Mesendoderm (in vitro differentiated cells): ENCODE results near the gene HAP1.
A peak's percentile ranks its signal among the peaks of the same experiment; 100 is the strongest.
"Not testable (repeated sequence)": the region's sequence is repeated elsewhere in the genome, so short reads cannot be mapped to it uniquely, and the experiment has no call there.

Experiments used
- DNase-seq: peaks from one replicate; pipeline ENCODE4 v3.0.0; 2013
- H2AK5ac ChIP-seq: 2 replicates; pipeline ENCODE4 v1.6.1; 2013; ENCODE audit warnings: low read length, inconsistent platforms
- H2BK120ac ChIP-seq: 2 replicates; pipeline ENCODE4 v1.6.1; 2013; ENCODE audit warnings: low read depth, mild to moderate bottlenecking, low read length, moderate library complexity, mixed read lengths
- H2BK15ac ChIP-seq: replicated peaks from 2 replicates; pipeline ENCODE4 v1.6.1; 2013; ENCODE audit warnings: low read depth, mild to moderate bottlenecking, moderate library complexity
- H2BK5ac ChIP-seq: 2 replicates; pipeline ENCODE4 v1.6.1; 2013; ENCODE audit warnings: low read length, inconsistent platforms
- H3K18ac ChIP-seq: 2 replicates; pipeline ENCODE4 v1.6.1; 2013; ENCODE audit warnings: mild to moderate bottlenecking, low read length, mixed read lengths
- H3K23ac ChIP-seq: one replicate; pipeline ENCODE4 v1.6.1; 2013; ENCODE audit warnings: low read length
- H3K27ac ChIP-seq: 2 replicates; pipeline ENCODE4 v1.5.1; 2013; ENCODE audit warnings: low read depth, mild to moderate bottlenecking, inconsistent platforms, low read length, moderate library complexity
- H3K27me3 ChIP-seq: 2 replicates; pipeline ENCODE4 v1.6.1; 2013; ENCODE audit warnings: low read length, control low read depth, mild to moderate bottlenecking, inconsistent platforms; ENCODE audit not compliant: insufficient read depth, poor library complexity
- H3K36me3 ChIP-seq: 2 replicates; pipeline ENCODE4 v1.6.1; 2013; ENCODE audit warnings: low read length, inconsistent platforms; ENCODE audit not compliant: control insufficient read depth, insufficient read depth
- H3K4ac ChIP-seq: one replicate; pipeline ENCODE4 v1.6.1; 2013; ENCODE audit warnings: low read depth, mild to moderate bottlenecking, low read length, moderate library complexity
- H3K4me1 ChIP-seq: 2 replicates; pipeline ENCODE4 v1.6.1; 2013; ENCODE audit warnings: low read depth, low read length, inconsistent platforms; ENCODE audit not compliant: control insufficient read depth
- H3K4me2 ChIP-seq: 2 replicates; pipeline ENCODE4 v1.6.1; 2013; ENCODE audit warnings: low read length
- H3K4me3 ChIP-seq: 2 replicates; pipeline ENCODE4 v1.5.1; 2013; ENCODE audit warnings: mild to moderate bottlenecking, low read length
- H3K56ac ChIP-seq: one replicate; pipeline ENCODE4 v1.6.1; 2013; ENCODE audit warnings: low read length
- H3K79me1 ChIP-seq: 2 replicates; pipeline ENCODE4 v1.6.1; 2013; ENCODE audit warnings: low read length, inconsistent platforms
- H3K79me2 ChIP-seq: 2 replicates; pipeline ENCODE4 v1.6.1; 2013; ENCODE audit warnings: mild to moderate bottlenecking, low read length; ENCODE audit not compliant: control insufficient read depth, insufficient read depth
- H3K9ac ChIP-seq: 2 replicates; pipeline ENCODE4 v1.6.1; 2013; ENCODE audit warnings: low read length, inconsistent platforms
- H4K5ac ChIP-seq: one replicate; pipeline ENCODE4 v1.6.1; 2013; ENCODE audit warnings: low read length
- H4K8ac ChIP-seq: one replicate; pipeline ENCODE4 v1.6.1; 2013; ENCODE audit warnings: low read depth, mild to moderate bottlenecking, control low read depth, low read length, moderate library complexity
- WGBS: extraction: QIAGEN DNeasy Blood & Tissue Kit; methylation state at CpG from one replicate; pipeline ENCODE4 v1.1.7; 2013; ENCODE audit warnings: low lambda C conversion rate, missing lambda C conversion rate; ENCODE audit not compliant: insufficient coverage; ENCODE audit errors: extremely low coverage; 5-methylcytosine and 5-hydroxymethylcytosine counted together

The HAP1 gene

DNA sequence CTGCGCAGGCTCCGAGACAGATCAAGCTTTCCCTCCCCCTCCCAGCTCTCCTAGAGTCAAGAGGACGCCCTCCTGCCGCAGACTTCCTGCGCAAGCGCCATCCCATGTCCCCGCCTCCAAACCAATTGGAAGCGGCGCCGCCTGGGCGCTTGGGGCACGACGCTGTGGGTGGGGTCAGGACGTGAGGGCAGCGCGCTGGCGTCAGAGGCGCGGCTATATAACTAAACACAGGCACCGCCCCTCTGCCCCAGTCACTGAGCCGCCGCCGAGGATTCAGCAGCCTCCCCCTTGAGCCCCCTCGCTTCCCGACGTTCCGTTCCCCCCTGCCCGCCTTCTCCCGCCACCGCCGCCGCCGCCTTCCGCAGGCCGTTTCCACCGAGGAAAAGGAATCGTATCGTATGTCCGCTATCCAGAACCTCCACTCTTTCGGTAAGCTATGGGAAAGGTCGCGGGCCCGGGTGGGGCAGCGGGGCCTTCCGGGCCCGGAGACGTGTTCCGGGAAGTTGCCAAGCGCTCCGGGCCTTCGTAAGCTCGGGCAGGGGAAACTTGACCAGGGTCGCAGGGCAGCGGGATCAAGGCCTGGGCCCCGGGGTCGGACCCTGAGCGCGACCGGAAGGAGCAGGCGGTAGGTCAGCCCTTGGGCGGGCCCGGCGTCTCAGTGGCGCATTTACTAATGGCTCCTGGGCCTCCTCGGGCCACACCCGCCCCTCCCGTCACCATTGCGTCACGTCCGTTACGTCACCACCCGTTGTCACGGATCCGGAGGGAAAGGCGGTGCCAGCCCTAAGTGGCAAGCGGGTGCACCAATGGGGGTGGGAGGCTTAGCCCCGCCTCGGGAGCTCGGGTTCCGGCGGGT is 45.6 kb downstream of the HAP1 start, which contains the start of gene EIF1:
TSS of gene EIF1 (plus strand) at position 245 of the 856 bp plus-strand sequence. CDS start at position 399, 154 bp downstream.
- H4K8ac ChIP-seq, result no peak within 1 kb of the TSS
- peak within 1 kb of the TSS; percentile 57 for H2AK5ac ChIP-seq
- no peaks in the 10 kb centered on the region for H3K4me1 ChIP-seq
- H2BK15ac ChIP-seq, result no peak within 1 kb of the TSS
- peak; percentile 100 for DNase-seq
- H3K79me1 ChIP-seq, result peaks cover 6% of the 10 kb centered on the region
- no peak within 1 kb of the TSS for H3K23ac ChIP-seq
- peaks cover 13% of the 10 kb centered on the region for H3K79me2 ChIP-seq
- peaks cover 24% of the 10 kb centered on the region for H3K36me3 ChIP-seq
- H4K5ac ChIP-seq, result no peak within 1 kb of the TSS
- H2BK120ac ChIP-seq, result no peak within 1 kb of the TSS
- no CpG with 5 or more reads among the region's 81 CpGs for WGBS
- H3K4me3 ChIP-seq, result peak within 1 kb of the TSS; percentile 92
- peak within 1 kb of the TSS; percentile 96 for H3K9ac ChIP-seq
- H2BK5ac ChIP-seq, result peak within 1 kb of the TSS; percentile 66
- H3K27ac ChIP-seq, result peak within 1 kb of the TSS; percentile 86
- H3K27me3 ChIP-seq, result no peaks in the 10 kb centered on the region
- H3K4ac ChIP-seq, result peak within 1 kb of the TSS; percentile 88
- H3K4me2 ChIP-seq, result peak within 1 kb of the TSS; percentile 93
- peak within 1 kb of the TSS; percentile 72 for H3K18ac ChIP-seq
- H3K56ac ChIP-seq, result peak within 1 kb of the TSS; percentile 98

DNA sequence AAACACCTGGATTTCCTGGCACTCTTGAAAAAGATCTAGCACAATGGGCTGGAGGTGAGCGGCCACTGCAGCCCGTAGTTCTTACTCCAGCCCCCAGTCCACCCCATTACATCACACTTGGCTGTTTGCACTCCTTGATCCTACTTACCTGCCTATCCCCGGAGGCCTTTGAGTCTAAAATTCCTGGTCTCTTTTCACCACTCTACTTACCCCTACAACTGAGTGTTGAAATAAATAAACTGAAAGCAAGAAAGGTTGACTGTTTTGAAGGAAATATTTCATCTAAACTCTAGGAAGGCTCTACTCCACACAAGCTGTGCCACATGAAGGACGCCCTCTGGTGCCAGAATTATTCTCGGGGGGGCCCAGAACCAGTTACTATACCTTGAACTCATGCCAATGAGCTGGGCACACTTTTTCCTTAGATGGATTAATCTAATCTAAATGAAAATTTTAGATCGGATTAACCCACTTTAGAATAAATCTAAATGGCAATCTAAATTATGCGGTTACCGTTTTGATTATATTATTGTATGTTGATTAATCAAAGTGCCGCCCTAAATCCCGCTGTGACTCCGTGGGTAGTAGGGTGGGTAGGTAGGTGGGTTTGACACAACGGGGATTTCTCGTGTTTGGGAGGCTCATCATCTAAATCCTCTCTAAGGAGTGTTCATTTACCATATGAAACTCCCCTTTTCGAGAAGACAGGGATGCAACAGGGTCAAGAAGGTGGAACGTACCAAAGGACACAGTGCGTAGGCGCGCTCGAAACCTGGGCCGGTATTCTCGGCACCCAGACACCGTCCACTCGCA is 46.4 kb downstream of the HAP1 start:
- no peak overlapping the region for H4K5ac ChIP-seq
- no peak overlapping the region for H2BK5ac ChIP-seq
- DNase-seq, result no peak
- no peak overlapping the region for H3K27ac ChIP-seq
- H3K79me2 ChIP-seq, result peaks cover 13% of the 10 kb centered on the region
- H2BK120ac ChIP-seq, result no peak overlapping the region
- H3K18ac ChIP-seq, result no peak overlapping the region
- H3K27me3 ChIP-seq, result no peaks in the 10 kb centered on the region
- no peak overlapping the region for H2AK5ac ChIP-seq
- no peak overlapping the region for H3K4ac ChIP-seq
- no peak overlapping the region for H2BK15ac ChIP-seq
- H3K36me3 ChIP-seq, result peaks cover 21% of the 10 kb centered on the region
- H4K8ac ChIP-seq, result no peak overlapping the region
- peak overlapping the region; percentile 93 for H3K4me2 ChIP-seq
- peaks cover 6% of the 10 kb centered on the region for H3K79me1 ChIP-seq
- H3K4me1 ChIP-seq, result no peaks in the 10 kb centered on the region
- H3K4me3 ChIP-seq, result peak overlapping the region; percentile 70
- WGBS, result no CpG with 5 or more reads among the region's 23 CpGs
- H3K9ac ChIP-seq, result peak overlapping the region; percentile 92
- peak overlapping the region; percentile 97 for H3K56ac ChIP-seq
- H3K23ac ChIP-seq, result no peak overlapping the region

DNA sequence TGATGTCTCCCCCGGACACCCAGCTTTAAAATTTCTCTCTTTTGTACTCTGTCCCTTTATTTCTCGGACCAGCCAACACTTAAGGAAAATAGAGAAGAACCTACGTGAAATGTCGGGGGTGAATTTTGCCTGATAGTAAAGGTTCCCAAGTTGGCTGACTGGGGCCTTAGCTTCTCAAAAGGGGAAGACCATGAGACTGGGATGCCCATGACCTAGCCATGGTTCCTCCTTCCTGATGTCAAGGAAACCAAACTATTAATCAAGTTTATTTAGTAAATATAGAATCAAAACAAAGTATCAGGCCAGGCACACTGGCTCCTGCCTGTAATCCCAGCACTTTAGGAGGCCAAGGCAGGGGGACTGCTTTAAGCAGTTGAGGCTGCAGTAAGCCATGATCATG is 48.2 kb downstream of the HAP1 start:
- H3K4me1 ChIP-seq, result no peaks in the 10 kb centered on the region
- H3K27me3 ChIP-seq, result no peaks in the 10 kb centered on the region
- H3K79me2 ChIP-seq, result peaks cover 13% of the 10 kb centered on the region
- peaks cover 6% of the 10 kb centered on the region for H3K79me1 ChIP-seq
- no peak overlapping the region for H4K5ac ChIP-seq
- H3K27ac ChIP-seq, result no peak overlapping the region
- H3K4me3 ChIP-seq, result no peak overlapping the region
- H2BK15ac ChIP-seq, result no peak overlapping the region
- H3K9ac ChIP-seq, result no peak overlapping the region
- H2BK5ac ChIP-seq, result no peak overlapping the region
- no peak for DNase-seq
- no peak overlapping the region for H3K18ac ChIP-seq
- no peak overlapping the region for H2BK120ac ChIP-seq
- no CpG with 5 or more reads among the region's 4 CpGs for WGBS
- no peak overlapping the region for H3K23ac ChIP-seq
- no peak overlapping the region for H3K56ac ChIP-seq
- H3K36me3 ChIP-seq, result peaks cover 11% of the 10 kb centered on the region
- H3K4me2 ChIP-seq, result no peak overlapping the region
- H4K8ac ChIP-seq, result no peak overlapping the region
- no peak overlapping the region for H2AK5ac ChIP-seq
- no peak overlapping the region for H3K4ac ChIP-seq

DNA sequence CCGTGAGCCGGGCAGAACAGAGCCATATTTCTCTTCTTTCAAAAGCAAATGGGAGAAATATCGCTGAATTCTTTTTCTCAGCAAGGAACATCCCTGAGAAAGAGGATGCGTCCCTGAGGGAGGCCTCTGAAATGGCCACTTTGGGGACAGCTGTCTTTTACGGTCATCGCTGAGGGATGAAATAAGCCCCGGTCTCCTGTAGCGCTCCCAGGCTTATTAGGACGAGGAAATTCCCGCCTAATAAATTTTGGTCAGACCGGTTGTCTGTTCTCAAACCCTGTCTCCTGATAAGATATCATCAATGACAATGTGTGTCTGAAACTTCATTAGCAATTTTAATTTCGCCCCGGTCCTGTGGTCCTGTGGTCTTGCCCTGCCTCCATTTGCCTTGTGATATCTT is 48.7 kb downstream of the HAP1 start:
- not testable (repeated sequence) for H4K8ac ChIP-seq, H3K23ac ChIP-seq, H3K4me2 ChIP-seq, H3K9ac ChIP-seq, H3K36me3 ChIP-seq, H2BK5ac ChIP-seq, H2AK5ac ChIP-seq, H3K4ac ChIP-seq, H3K27me3 ChIP-seq, H3K18ac ChIP-seq, DNase-seq, H3K56ac ChIP-seq, H3K4me1 ChIP-seq, H3K4me3 ChIP-seq, H4K5ac ChIP-seq, H2BK120ac ChIP-seq, H3K79me1 ChIP-seq, H3K27ac ChIP-seq, H2BK15ac ChIP-seq
- peaks cover 11% of the 10 kb centered on the region for H3K79me2 ChIP-seq
- WGBS, result no CpG with 5 or more reads among the region's 13 CpGs

DNA sequence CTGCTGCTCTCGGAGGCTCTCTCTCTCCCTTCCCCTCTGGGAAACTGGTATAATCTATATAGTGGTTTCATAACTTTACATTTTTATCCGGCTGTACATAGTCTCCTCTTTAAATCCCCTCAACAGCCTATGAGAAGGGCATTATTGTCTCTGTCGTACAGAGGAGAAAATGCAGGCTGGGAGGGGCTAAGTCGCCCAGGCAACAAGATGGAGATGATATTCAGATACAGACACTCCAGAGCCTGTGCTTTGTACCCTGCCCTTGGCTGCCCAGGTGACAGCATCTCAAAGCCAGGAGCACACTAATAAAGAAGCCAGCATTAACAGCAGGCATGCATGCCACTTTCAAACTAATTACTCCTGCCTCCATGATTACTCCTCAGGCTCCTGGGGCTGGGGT is 50.4 kb downstream of the HAP1 start:
- Histone ChIP-seq H3K4me1 (no peaks in the 10 kb centered on the region), H3K27me3 (no peaks in the 10 kb centered on the region), H3K23ac (no peak overlapping the region), H3K4me3 (no peak overlapping the region), H3K18ac (no peak overlapping the region), H3K4me2 (no peak overlapping the region), H3K9ac (no peak overlapping the region), H2AK5ac (no peak overlapping the region), H2BK15ac (no peak overlapping the region), H4K8ac (no peak overlapping the region), H3K79me1 (no peaks in the 10 kb centered on the region), H3K27ac (no peak overlapping the region), H3K4ac (no peak overlapping the region), H3K36me3 (no peaks in the 10 kb centered on the region), H2BK5ac (no peak overlapping the region), H4K5ac (no peak overlapping the region), H3K56ac (no peak overlapping the region), H3K79me2 (no peaks in the 10 kb centered on the region), H2BK120ac (no peak overlapping the region)
- no peak for DNase-seq
- no CpG with 5 or more reads among the region's 4 CpGs for WGBS
